Esophagus squamous epithelium (tissue), 4 donors: Measurements from ENCODE around the gene FAH.

Experiments used
- POLR2A ChIP-seq, 4 donors: fragments of 450-650 bp; IDR thresholded peaks; one replicate each; pipeline ENCODE4 v1.6.1; 2017; ENCODE audit warnings: antibody characterized with exemption in 4 of 4, mild to moderate bottlenecking in 4 of 4, moderate library complexity in 3 of 4
- TF ChIP-seq, protein P1 (sequence below), 6 experiments: fragments of 450-650 bp in 4 of 6; fragments of 200-600 bp in 2 of 6; sonication (generic) in 2 of 6; IDR thresholded peaks; one replicate each; pipeline ENCODE4 v1.5.1; 2016 to 2019; ENCODE audit warnings: antibody characterized with exemption in 6 of 6, mild to moderate bottlenecking in 4 of 6, moderate library complexity in 4 of 6

DNA sequence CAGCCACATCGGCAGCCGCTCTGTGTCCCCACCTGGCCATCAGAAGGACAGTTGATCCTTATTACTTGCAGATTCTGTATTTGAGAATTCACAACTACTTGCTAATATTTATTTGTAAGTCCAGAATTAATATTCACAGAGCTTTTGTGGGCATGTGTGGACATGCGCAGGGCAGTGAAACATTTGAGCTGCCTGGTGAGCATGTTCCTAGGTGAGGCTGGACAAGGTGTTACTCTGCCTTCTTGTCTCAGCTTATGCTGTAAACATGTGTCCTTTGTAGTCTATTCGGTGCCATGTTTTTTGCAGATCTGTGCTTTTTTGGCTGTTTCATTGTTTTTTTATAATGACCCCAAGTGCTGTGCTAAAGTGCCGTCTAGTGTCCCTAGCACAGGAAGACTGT lies 15.6 kb downstream of the FAH start:
- TF ChIP-seq, protein P1, sequence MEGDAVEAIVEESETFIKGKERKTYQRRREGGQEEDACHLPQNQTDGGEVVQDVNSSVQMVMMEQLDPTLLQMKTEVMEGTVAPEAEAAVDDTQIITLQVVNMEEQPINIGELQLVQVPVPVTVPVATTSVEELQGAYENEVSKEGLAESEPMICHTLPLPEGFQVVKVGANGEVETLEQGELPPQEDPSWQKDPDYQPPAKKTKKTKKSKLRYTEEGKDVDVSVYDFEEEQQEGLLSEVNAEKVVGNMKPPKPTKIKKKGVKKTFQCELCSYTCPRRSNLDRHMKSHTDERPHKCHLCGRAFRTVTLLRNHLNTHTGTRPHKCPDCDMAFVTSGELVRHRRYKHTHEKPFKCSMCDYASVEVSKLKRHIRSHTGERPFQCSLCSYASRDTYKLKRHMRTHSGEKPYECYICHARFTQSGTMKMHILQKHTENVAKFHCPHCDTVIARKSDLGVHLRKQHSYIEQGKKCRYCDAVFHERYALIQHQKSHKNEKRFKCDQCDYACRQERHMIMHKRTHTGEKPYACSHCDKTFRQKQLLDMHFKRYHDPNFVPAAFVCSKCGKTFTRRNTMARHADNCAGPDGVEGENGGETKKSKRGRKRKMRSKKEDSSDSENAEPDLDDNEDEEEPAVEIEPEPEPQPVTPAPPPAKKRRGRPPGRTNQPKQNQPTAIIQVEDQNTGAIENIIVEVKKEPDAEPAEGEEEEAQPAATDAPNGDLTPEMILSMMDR (IDR thresholded peaks at IDR 0.05): no peak
- no peak for TF ChIP-seq POLR2A (IDR thresholded peaks at IDR 0.05)
